ENCODE measurements around the gene NFE2L2. TPM values are rescaled to one million over a fixed set of nuclear protein-coding genes. Genes with fewer than 3 reads are reported as not detected.

NFE2L2 gene
- total and polyA plus RNA-seq, 9 of the 15 experiments (the other 6 are each of a cell fraction or from before 2014, with no cell fraction given), result 29.3 to 120 (median 59.3) TPM

DNA sequence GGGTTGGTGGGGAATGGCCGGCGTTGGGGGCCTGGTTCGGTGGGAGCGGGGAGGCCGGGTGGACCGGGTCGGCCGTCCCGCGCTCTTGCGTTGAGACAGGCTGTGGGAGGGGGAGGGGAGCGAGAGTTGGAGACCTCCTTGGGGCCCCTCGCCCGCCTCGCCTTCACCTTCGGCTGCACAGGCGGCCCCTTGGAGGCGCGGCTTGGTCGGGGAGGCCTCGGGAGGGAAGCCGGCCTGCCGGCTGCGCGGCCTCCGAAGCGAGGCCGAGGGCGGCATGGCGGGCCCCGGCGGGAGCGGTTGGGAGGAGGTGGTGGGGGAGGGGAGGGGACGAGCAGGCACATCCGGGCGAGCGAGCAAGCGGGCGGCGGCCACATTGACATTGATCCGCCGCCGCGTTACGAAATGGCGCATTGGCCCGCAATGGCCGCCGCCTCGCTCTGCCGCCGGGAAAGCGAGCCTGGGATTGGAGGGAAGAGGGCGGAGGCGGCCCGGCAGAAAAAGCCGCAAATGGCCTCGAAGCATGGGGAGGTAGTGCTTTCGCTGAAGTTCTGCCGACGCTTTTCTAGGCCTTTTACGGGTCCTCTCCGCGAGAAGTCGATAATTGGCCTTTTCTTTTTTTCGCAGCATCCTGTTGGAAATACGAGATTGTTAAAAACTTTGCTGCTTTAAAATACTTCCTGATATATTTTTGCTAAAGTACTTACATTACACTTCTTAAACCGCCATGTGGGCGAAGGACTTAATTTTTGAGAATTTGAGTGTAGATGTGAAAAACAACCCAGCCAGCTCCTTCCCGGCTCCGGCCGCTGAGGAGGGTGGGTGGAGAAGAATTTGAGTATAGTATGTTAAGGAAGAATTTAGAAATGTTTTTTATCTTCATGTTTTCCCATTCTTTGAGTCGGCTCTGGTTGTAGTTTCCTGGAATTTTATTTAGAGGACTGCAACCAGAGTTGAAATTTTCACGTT, 51.4 kb downstream of the NFE2L2 start (continued):
- TF ChIP-seq, protein P1, sequence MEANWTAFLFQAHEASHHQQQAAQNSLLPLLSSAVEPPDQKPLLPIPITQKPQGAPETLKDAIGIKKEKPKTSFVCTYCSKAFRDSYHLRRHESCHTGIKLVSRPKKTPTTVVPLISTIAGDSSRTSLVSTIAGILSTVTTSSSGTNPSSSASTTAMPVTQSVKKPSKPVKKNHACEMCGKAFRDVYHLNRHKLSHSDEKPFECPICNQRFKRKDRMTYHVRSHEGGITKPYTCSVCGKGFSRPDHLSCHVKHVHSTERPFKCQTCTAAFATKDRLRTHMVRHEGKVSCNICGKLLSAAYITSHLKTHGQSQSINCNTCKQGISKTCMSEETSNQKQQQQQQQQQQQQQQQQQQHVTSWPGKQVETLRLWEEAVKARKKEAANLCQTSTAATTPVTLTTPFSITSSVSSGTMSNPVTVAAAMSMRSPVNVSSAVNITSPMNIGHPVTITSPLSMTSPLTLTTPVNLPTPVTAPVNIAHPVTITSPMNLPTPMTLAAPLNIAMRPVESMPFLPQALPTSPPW (CRISPR knock-in tag; IDR thresholded peaks at IDR 0.05), result peak; percentile 90
- no peak; the same call in 1 of the 2 replicates for TF ChIP-seq ZKSCAN1 (IDR thresholded peaks at IDR 0.05; ENCODE audit: low read depth, low read length)
- no peak for TF ChIP-seq PHB2 (IDR thresholded peaks at IDR 0.05; ENCODE audit: low read depth)
- TF ChIP-seq RNF2 (IDR thresholded peaks at IDR 0.05), result peak; percentile 81
- no peak for TF ChIP-seq EZH2 (IDR thresholded peaks at IDR 0.05; ENCODE audit: borderline replicate concordance, low read depth, low read length)
- peak; percentile 74 for TF ChIP-seq U2AF1 (optimal IDR thresholded peaks at IDR 0.05; ENCODE audit: low read depth, low read length)
- TF ChIP-seq, protein P2, sequence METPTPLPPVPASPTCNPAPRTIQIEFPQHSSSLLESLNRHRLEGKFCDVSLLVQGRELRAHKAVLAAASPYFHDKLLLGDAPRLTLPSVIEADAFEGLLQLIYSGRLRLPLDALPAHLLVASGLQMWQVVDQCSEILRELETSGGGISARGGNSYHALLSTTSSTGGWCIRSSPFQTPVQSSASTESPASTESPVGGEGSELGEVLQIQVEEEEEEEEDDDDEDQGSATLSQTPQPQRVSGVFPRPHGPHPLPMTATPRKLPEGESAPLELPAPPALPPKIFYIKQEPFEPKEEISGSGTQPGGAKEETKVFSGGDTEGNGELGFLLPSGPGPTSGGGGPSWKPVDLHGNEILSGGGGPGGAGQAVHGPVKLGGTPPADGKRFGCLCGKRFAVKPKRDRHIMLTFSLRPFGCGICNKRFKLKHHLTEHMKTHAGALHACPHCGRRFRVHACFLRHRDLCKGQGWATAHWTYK (CRISPR knock-in tag; IDR thresholded peaks at IDR 0.05), result peak; percentile 84; the same call in 1 of the 2 replicates
- TF ChIP-seq C11orf30 (IDR thresholded peaks at IDR 0.05; ENCODE audit: low read depth), result no peak; the same call in 1 of the 2 replicates
- TF ChIP-seq KDM1A (IDR thresholded peaks at IDR 0.05), result peak in 1 of 2 experiments; percentile 78; a peak in 1 of 4 replicates
- TF ChIP-seq, protein P3, sequence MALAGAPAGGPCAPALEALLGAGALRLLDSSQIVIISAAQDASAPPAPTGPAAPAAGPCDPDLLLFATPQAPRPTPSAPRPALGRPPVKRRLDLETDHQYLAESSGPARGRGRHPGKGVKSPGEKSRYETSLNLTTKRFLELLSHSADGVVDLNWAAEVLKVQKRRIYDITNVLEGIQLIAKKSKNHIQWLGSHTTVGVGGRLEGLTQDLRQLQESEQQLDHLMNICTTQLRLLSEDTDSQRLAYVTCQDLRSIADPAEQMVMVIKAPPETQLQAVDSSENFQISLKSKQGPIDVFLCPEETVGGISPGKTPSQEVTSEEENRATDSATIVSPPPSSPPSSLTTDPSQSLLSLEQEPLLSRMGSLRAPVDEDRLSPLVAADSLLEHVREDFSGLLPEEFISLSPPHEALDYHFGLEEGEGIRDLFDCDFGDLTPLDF (CRISPR knock-in tag; IDR thresholded peaks at IDR 0.05), result no peak
- no peak for TF ChIP-seq PHTF2 (CRISPR knock-in tag; IDR thresholded peaks at IDR 0.05)
- no peak for TF ChIP-seq ESRRA (IDR thresholded peaks at IDR 0.05; ENCODE audit: borderline replicate concordance, low read depth)
- peak; percentile 54 for TF ChIP-seq HCFC1 (IDR thresholded peaks at IDR 0.05; ENCODE audit: low read depth, low read length)
- no peak for TF ChIP-seq SRSF7 (optimal IDR thresholded peaks at IDR 0.05; ENCODE audit: low read depth, low read length)
- TF ChIP-seq LARP7 (IDR thresholded peaks at IDR 0.05), result peak; percentile 84
- TF ChIP-seq CBFB (CRISPR knock-in tag; IDR thresholded peaks at IDR 0.05), result 0 out of 2 replicates have a peak, but pooled peaks have one; percentile 14
- TF ChIP-seq, protein P4, sequence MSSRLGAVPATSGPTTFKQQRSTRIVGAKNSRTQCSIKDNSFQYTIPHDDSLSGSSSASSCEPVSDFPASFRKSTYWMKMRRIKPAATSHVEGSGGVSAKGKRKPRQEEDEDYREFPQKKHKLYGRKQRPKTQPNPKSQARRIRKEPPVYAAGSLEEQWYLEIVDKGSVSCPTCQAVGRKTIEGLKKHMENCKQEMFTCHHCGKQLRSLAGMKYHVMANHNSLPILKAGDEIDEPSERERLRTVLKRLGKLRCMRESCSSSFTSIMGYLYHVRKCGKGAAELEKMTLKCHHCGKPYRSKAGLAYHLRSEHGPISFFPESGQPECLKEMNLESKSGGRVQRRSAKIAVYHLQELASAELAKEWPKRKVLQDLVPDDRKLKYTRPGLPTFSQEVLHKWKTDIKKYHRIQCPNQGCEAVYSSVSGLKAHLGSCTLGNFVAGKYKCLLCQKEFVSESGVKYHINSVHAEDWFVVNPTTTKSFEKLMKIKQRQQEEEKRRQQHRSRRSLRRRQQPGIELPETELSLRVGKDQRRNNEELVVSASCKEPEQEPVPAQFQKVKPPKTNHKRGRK (tag; IDR thresholded peaks at IDR 0.05), result no peak; the same call in 1 of the 2 replicates
- TF ChIP-seq ERF (CRISPR knock-in tag; IDR thresholded peaks at IDR 0.05), result peak; percentile 82; the same call in 1 of the 2 replicates
- TF ChIP-seq SRF (CRISPR knock-in tag; IDR thresholded peaks at IDR 0.05), result peak in 1 of 2 experiments; percentile 33; a peak in 1 of 4 replicates
- TF ChIP-seq, protein P5, sequence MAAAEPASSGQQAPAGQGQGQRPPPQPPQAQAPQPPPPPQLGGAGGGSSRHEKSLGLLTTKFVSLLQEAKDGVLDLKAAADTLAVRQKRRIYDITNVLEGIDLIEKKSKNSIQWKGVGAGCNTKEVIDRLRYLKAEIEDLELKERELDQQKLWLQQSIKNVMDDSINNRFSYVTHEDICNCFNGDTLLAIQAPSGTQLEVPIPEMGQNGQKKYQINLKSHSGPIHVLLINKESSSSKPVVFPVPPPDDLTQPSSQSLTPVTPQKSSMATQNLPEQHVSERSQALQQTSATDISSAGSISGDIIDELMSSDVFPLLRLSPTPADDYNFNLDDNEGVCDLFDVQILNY (CRISPR knock-in tag; IDR thresholded peaks at IDR 0.05), result no peak

All from K562 (cell line).